ENCODE results near the gene RBM33.

The RBM33 gene

GRCh38 chr7:155799514-155799913, 155.1 kb downstream of the RBM33 start:
- no peak for DNase-seq

- DNase-seq = no peak
Measured at GRCh38 chr7:155800301-155800700, 155.8 kb downstream of the RBM33 start.

- no peak for DNase-seq
Measured at GRCh38 chr7:155800741-155801267, 156.3 kb downstream of the RBM33 start.

- DNase-seq = no peak
Measured at GRCh38 chr7:155802291-155802690, 157.8 kb downstream of the RBM33 start.

GRCh38 chr7:155802906-155803417, 158.5 kb downstream of the RBM33 start:
- no peak for DNase-seq

- no peak for DNase-seq
Measured at GRCh38 chr7:155803418-155804376, 159.2 kb downstream of the RBM33 start.

GRCh38 chr7:155804431-155804831, 160.0 kb downstream of the RBM33 start:
- DNase-seq = no peak

GRCh38 chr7:155804897-155805825, 160.7 kb downstream of the RBM33 start:
- DNase-seq = peak; percentile 70

GRCh38 chr7:155805826-155806095, 161.3 kb downstream of the RBM33 start:
- no peak for DNase-seq

GRCh38 chr7:155806096-155806871, 161.8 kb downstream of the RBM33 start:
- DNase-seq = no peak

- DNase-seq = no peak
Measured at GRCh38 chr7:155807065-155807671, 162.7 kb downstream of the RBM33 start.

GRCh38 chr7:155807789-155808548, 163.5 kb downstream of the RBM33 start:
- DNase-seq = no peak

- DNase-seq = no peak
Measured at GRCh38 chr7:155808549-155809331, 164.3 kb downstream of the RBM33 start.

- DNase-seq = no peak
Measured at GRCh38 chr7:155809332-155809946, 165.0 kb downstream of the RBM33 start.

GRCh38 chr7:155809947-155810769, 165.7 kb downstream of the RBM33 start:
- no peak for DNase-seq

GRCh38 chr7:155810770-155811559, 166.5 kb downstream of the RBM33 start:
- DNase-seq = no peak

- DNase-seq = no peak
Measured at GRCh38 chr7:155811560-155811894, 167.1 kb downstream of the RBM33 start.

Measured in activated CD4-positive, CD25-positive, alpha-beta regulatory T cell treated with anti-CD3 and anti-CD28 coated beads, Interleukin-2, amount 50 U/mL, for 72 hours (primary cell).